ENCODE data around the gene MAGEF1.

MAGEF1 gene

DNA sequence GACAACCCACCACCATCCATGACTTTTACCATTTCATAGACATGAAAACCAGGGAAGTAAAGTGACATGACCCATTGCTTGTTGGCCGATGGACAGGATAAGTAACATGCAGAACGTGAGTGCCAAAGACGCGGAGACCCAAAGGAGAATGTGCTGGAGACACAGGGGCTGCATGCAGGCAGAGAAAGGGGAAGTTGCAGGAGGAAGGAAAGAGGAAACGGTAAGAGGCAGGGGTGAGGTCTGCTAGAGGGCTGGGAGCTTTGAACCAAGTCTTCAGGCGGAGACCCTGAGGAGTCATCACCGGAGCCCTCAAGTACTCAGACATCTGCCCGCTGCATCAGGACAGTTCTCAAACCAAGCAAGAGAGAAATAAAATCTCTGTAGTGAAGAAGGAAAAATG, 34.9 kb downstream of the MAGEF1 start:
- TF ChIP-seq, protein P1, sequence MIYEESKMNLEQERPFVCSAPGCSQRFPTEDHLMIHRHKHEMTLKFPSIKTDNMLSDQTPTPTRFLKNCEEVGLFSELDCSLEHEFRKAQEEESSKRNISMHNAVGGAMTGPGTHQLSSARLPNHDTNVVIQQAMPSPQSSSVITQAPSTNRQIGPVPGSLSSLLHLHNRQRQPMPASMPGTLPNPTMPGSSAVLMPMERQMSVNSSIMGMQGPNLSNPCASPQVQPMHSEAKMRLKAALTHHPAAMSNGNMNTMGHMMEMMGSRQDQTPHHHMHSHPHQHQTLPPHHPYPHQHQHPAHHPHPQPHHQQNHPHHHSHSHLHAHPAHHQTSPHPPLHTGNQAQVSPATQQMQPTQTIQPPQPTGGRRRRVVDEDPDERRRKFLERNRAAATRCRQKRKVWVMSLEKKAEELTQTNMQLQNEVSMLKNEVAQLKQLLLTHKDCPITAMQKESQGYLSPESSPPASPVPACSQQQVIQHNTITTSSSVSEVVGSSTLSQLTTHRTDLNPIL (CRISPR knock-in tag; IDR thresholded peaks at IDR 0.05; ENCODE audit: low read depth), result no peak
- TF ChIP-seq, protein P2, sequence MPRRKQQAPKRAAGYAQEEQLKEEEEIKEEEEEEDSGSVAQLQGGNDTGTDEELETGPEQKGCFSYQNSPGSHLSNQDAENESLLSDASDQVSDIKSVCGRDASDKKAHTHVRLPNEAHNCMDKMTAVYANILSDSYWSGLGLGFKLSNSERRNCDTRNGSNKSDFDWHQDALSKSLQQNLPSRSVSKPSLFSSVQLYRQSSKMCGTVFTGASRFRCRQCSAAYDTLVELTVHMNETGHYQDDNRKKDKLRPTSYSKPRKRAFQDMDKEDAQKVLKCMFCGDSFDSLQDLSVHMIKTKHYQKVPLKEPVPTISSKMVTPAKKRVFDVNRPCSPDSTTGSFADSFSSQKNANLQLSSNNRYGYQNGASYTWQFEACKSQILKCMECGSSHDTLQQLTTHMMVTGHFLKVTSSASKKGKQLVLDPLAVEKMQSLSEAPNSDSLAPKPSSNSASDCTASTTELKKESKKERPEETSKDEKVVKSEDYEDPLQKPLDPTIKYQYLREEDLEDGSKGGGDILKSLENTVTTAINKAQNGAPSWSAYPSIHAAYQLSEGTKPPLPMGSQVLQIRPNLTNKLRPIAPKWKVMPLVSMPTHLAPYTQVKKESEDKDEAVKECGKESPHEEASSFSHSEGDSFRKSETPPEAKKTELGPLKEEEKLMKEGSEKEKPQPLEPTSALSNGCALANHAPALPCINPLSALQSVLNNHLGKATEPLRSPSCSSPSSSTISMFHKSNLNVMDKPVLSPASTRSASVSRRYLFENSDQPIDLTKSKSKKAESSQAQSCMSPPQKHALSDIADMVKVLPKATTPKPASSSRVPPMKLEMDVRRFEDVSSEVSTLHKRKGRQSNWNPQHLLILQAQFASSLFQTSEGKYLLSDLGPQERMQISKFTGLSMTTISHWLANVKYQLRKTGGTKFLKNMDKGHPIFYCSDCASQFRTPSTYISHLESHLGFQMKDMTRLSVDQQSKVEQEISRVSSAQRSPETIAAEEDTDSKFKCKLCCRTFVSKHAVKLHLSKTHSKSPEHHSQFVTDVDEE (CRISPR knock-in tag; IDR thresholded peaks at IDR 0.05), result no peak
- TF ChIP-seq, protein P3, sequence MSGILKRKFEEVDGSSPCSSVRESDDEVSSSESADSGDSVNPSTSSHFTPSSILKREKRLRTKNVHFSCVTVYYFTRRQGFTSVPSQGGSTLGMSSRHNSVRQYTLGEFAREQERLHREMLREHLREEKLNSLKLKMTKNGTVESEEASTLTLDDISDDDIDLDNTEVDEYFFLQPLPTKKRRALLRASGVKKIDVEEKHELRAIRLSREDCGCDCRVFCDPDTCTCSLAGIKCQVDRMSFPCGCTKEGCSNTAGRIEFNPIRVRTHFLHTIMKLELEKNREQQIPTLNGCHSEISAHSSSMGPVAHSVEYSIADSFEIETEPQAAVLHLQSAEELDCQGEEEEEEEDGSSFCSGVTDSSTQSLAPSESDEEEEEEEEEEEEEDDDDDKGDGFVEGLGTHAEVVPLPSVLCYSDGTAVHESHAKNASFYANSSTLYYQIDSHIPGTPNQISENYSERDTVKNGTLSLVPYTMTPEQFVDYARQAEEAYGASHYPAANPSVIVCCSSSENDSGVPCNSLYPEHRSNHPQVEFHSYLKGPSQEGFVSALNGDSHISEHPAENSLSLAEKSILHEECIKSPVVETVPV (CRISPR knock-in tag; IDR thresholded peaks at IDR 0.05), result no peak
- no peak for TF ChIP-seq CSDC2 (CRISPR knock-in tag; IDR thresholded peaks at IDR 0.05)
- no peak for TF ChIP-seq PPARA (CRISPR knock-in tag; IDR thresholded peaks at IDR 0.05; ENCODE audit: borderline replicate concordance)
- no peak for TF ChIP-seq TOX (CRISPR knock-in tag; IDR thresholded peaks at IDR 0.05; ENCODE audit: borderline replicate concordance)
- TF ChIP-seq GLIS3 (CRISPR knock-in tag; IDR thresholded peaks at IDR 0.05), result no peak
- TF ChIP-seq, protein P4, sequence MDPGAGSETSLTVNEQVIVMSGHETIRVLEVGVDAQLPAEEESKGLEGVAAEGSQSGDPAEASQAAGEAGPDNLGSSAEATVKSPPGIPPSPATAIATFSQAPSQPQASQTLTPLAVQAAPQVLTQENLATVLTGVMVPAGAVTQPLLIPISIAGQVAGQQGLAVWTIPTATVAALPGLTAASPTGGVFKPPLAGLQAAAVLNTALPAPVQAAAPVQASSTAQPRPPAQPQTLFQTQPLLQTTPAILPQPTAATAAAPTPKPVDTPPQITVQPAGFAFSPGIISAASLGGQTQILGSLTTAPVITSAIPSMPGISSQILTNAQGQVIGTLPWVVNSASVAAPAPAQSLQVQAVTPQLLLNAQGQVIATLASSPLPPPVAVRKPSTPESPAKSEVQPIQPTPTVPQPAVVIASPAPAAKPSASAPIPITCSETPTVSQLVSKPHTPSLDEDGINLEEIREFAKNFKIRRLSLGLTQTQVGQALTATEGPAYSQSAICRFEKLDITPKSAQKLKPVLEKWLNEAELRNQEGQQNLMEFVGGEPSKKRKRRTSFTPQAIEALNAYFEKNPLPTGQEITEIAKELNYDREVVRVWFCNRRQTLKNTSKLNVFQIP (CRISPR knock-in tag; IDR thresholded peaks at IDR 0.05; ENCODE audit: borderline replicate concordance, low read depth), result no peak
- TF ChIP-seq TCF4 (CRISPR knock-in tag; IDR thresholded peaks at IDR 0.05; ENCODE audit: borderline replicate concordance), result no peak
- TF ChIP-seq BACH2 (CRISPR knock-in tag; IDR thresholded peaks at IDR 0.05; ENCODE audit: borderline replicate concordance), result no peak
- no peak for TF ChIP-seq ZNF70 (CRISPR knock-in tag; IDR thresholded peaks at IDR 0.05)
- TF ChIP-seq RARB (CRISPR knock-in tag; IDR thresholded peaks at IDR 0.05), result no peak
- no peak for TF ChIP-seq ZC3H10 (CRISPR knock-in tag; IDR thresholded peaks at IDR 0.05)
- TF ChIP-seq ZNF565 (CRISPR knock-in tag; conservative IDR thresholded peaks at IDR 0.05; ENCODE audit: low read depth), result no peak
- TF ChIP-seq, protein P5, sequence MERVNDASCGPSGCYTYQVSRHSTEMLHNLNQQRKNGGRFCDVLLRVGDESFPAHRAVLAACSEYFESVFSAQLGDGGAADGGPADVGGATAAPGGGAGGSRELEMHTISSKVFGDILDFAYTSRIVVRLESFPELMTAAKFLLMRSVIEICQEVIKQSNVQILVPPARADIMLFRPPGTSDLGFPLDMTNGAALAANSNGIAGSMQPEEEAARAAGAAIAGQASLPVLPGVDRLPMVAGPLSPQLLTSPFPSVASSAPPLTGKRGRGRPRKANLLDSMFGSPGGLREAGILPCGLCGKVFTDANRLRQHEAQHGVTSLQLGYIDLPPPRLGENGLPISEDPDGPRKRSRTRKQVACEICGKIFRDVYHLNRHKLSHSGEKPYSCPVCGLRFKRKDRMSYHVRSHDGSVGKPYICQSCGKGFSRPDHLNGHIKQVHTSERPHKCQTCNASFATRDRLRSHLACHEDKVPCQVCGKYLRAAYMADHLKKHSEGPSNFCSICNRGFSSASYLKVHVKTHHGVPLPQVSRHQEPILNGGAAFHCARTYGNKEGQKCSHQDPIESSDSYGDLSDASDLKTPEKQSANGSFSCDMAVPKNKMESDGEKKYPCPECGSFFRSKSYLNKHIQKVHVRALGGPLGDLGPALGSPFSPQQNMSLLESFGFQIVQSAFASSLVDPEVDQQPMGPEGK (CRISPR knock-in tag; IDR thresholded peaks at IDR 0.05; ENCODE audit: borderline replicate concordance), result no peak
- no peak for TF ChIP-seq ZFP3 (CRISPR knock-in tag; IDR thresholded peaks at IDR 0.05)
- no peak for ATAC-seq

DNA sequence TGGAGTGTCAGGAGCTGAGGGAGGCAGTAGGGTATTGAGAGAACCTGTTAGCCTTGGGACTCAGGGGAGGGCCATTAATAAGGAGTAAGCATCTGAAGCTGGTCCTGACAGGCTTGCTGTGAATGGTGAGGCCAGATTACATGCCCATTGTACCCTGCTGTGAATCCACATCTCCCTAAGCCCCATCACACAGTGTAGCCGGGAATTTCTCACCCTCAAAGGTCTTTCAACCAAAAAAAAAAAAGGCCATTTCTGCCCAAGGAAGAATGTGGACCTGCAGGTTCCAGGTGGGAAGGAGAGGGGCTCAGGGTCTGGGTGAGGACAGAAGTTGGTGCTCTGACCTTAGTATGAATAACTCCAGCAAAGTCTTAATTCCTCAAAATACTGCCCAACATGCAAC, 37.2 kb downstream of the MAGEF1 start:
- no peak for ATAC-seq
- TF ChIP-seq, protein P2 (CRISPR knock-in tag; IDR thresholded peaks at IDR 0.05), result no peak
- TF ChIP-seq, protein P1 (CRISPR knock-in tag; IDR thresholded peaks at IDR 0.05; ENCODE audit: low read depth), result no peak
- TF ChIP-seq RARB (CRISPR knock-in tag; IDR thresholded peaks at IDR 0.05), result no peak
- TF ChIP-seq, protein P3 (CRISPR knock-in tag; IDR thresholded peaks at IDR 0.05), result no peak
- TF ChIP-seq PPARA (CRISPR knock-in tag; IDR thresholded peaks at IDR 0.05; ENCODE audit: borderline replicate concordance), result no peak
- TF ChIP-seq ZNF8 (CRISPR knock-in tag; IDR thresholded peaks at IDR 0.05), result no peak
- TF ChIP-seq GLIS3 (CRISPR knock-in tag; IDR thresholded peaks at IDR 0.05), result no peak
- no peak for TF ChIP-seq ZC3H10 (CRISPR knock-in tag; IDR thresholded peaks at IDR 0.05)
- no peak for TF ChIP-seq TOX (CRISPR knock-in tag; IDR thresholded peaks at IDR 0.05; ENCODE audit: borderline replicate concordance)
- TF ChIP-seq, protein P4 (CRISPR knock-in tag; IDR thresholded peaks at IDR 0.05; ENCODE audit: borderline replicate concordance, low read depth), result no peak
- TF ChIP-seq ISL1 (CRISPR knock-in tag; IDR thresholded peaks at IDR 0.05), result no peak
- TF ChIP-seq SNAI2 (CRISPR knock-in tag; IDR thresholded peaks at IDR 0.05), result no peak
- TF ChIP-seq ARNTL (CRISPR knock-in tag; IDR thresholded peaks at IDR 0.05; ENCODE audit: borderline replicate concordance, low read depth), result no peak
